ENCODE data around the gene EPN2. TPM values are rescaled to one million over a fixed set of nuclear protein-coding genes. Genes with fewer than 3 reads are reported as not detected.

Gene EPN2
- total and polyA plus RNA-seq, 7 donors = 11.6 to 36.0 (median 25.3) TPM

- TF ChIP-seq CTCF (IDR thresholded peaks at IDR 0.05) = no peak
- intact Hi-C loops (cut with DNase I) = no loop called here
- peaks cover 0 to 44% of the 10 kb centered on the region in 2 donors for H3K36me3 ChIP-seq (ENCODE audit: insufficient read depth in 1 of 2, low read depth in 1 of 2)
- WGBS, 3 donors = 69 to 77% (median 75%) methylated on average over 3 of the region's 3 CpGs
- peaks cover 5% of the 10 kb centered on the region for H3K9me3 ChIP-seq
- ATAC-seq (no peak), DNase-seq (no peak)
- H3K4me3 ChIP-seq = no peak overlapping the region
- no peaks in the 10 kb centered on the region for H3K4me1 ChIP-seq
- H3K27ac ChIP-seq = no peak overlapping the region
- no peaks in the 10 kb centered on the region for H3K27me3 ChIP-seq (ENCODE audit: insufficient read depth in 3 of 3, low read length in 2 of 3)
These were observed 93.1 kb downstream of the EPN2 start for GRCh38 chr17:19330271-19330670.

- H3K27ac ChIP-seq = no peak overlapping the region
- intact Hi-C loops (cut with DNase I) = no loop called here
- H3K4me3 ChIP-seq = no peak overlapping the region
- ATAC-seq (no peak), DNase-seq (no peak)
- no peaks in the 10 kb centered on the region for H3K4me1 ChIP-seq
- H3K27me3 ChIP-seq (ENCODE audit: insufficient read depth in 3 of 3, low read length in 2 of 3) = no peaks in the 10 kb centered on the region
- peaks cover 0 to 44% of the 10 kb centered on the region in 2 donors for H3K36me3 ChIP-seq (ENCODE audit: insufficient read depth in 1 of 2, low read depth in 1 of 2)
- H3K9me3 ChIP-seq = no peaks in the 10 kb centered on the region
- no peak for TF ChIP-seq CTCF (IDR thresholded peaks at IDR 0.05)
- WGBS, 3 donors = 70 to 74% (median 73%) methylated on average over 4 of the region's 4 CpGs
These were observed 94.0 kb downstream of the EPN2 start for GRCh38 chr17:19331134-19331533.

- H3K27me3 ChIP-seq (ENCODE audit: insufficient read depth in 3 of 3, low read length in 2 of 3) = no peaks in the 10 kb centered on the region
- no peaks in the 10 kb centered on the region for H3K9me3 ChIP-seq
- no peak for TF ChIP-seq CTCF (IDR thresholded peaks at IDR 0.05)
- H3K36me3 ChIP-seq (ENCODE audit: insufficient read depth in 1 of 2, low read depth in 1 of 2) = peaks cover 0 to 44% of the 10 kb centered on the region in 2 donors
- intact Hi-C loops (cut with DNase I) = no loop called here
- WGBS, 3 donors = 92 to 96% (median 95%) methylated on average over 13 of the region's 13 CpGs
- no peak overlapping the region for H3K27ac ChIP-seq
- no peak for DNase-seq
- ATAC-seq = no peak
- no peaks in the 10 kb centered on the region for H3K4me1 ChIP-seq
- no peak overlapping the region for H3K4me3 ChIP-seq
These were observed 94.5 kb downstream of the EPN2 start for GRCh38 chr17:19331543-19332245.

GRCh38 chr17:19332371-19333131, 95.4 kb downstream of the EPN2 start:
- ATAC-seq (no peak), DNase-seq (no peak)
- 71 to 77% (median 72%) methylated on average over 6 of the region's 6 CpGs for WGBS, 3 donors
- Histone ChIP-seq H3K9me3 (no peaks in the 10 kb centered on the region), H3K4me3 (no peak overlapping the region), H3K36me3 (ENCODE audit: insufficient read depth in 1 of 2, low read depth in 1 of 2) (peaks cover 0 to 44% of the 10 kb centered on the region in 2 donors), H3K27me3 (ENCODE audit: insufficient read depth in 3 of 3, low read length in 2 of 3) (no peaks in the 10 kb centered on the region), H3K4me1 (peaks cover 3% of the 10 kb centered on the region), H3K27ac (no peak overlapping the region)
- intact Hi-C loops (cut with DNase I) = no loop called here
- no peak for TF ChIP-seq CTCF (IDR thresholded peaks at IDR 0.05)

All from psoas muscle (tissue), 8 donors.